GM19395 (cell line): ENCODE data around the gene NKG7.
"Not testable (repeated sequence)": the region's sequence is repeated elsewhere in the genome, so short reads cannot be mapped to it uniquely, and the experiment has no call there.

Experiments
- ATAC-seq: cut with Tn5 transposase; IDR thresholded peaks from one replicate; pipeline ENCODE4 v1.9.1; 2021; ENCODE audit warnings: mild to moderate bottlenecking, moderate library complexity; ENCODE audit not compliant: unreplicated experiment

The NKG7 gene

GRCh38 chr19:51372649-51373504 lies at the start of gene NKG7:
NKG7 (minus strand) TSS chr19:51372654; CDS start chr19:51372535, 119 bp downstream.
- no peak for ATAC-seq

GRCh38 chr19:51422053-51422448 lies 49.6 kb upstream of the NKG7 start:
- no peak for ATAC-seq

- no peak for ATAC-seq
Measured at GRCh38 chr19:51421229-51422052, 49.0 kb upstream of the NKG7 start.

GRCh38 chr19:51420511-51420910 lies 48.1 kb upstream of the NKG7 start:
- not testable (repeated sequence) for ATAC-seq

GRCh38 chr19:51418707-51419106 lies 46.3 kb upstream of the NKG7 start:
- ATAC-seq, result no peak

- peak; percentile 47 for ATAC-seq
Measured at GRCh38 chr19:51417810-51418157, 45.3 kb upstream of the NKG7 start.

GRCh38 chr19:51417107-51417809 lies 44.8 kb upstream of the NKG7 start, which contains the start of gene SIGLEC10:
SIGLEC10 (minus strand) TSS chr19:51417642; CDS start chr19:51417581, 61 bp downstream.
- peak; percentile 64 for ATAC-seq

- ATAC-seq, result not testable (repeated sequence)
Measured at GRCh38 chr19:51416422-51416821, 44.0 kb upstream of the NKG7 start.

- ATAC-seq, result no peak
Measured at GRCh38 chr19:51415187-51415586, 42.7 kb upstream of the NKG7 start.

GRCh38 chr19:51410950-51411748 lies 38.7 kb upstream of the NKG7 start:
- no peak for ATAC-seq

GRCh38 chr19:51407511-51408131 lies 35.2 kb upstream of the NKG7 start:
- no peak for ATAC-seq

GRCh38 chr19:51402117-51402516 lies 29.7 kb upstream of the NKG7 start:
- no peak for ATAC-seq

- ATAC-seq, result not testable (repeated sequence)
Measured at GRCh38 chr19:51399936-51400335, 27.5 kb upstream of the NKG7 start.

- ATAC-seq, result no peak
Measured at GRCh38 chr19:51399231-51399630, 26.8 kb upstream of the NKG7 start.

- no peak for ATAC-seq
Measured at GRCh38 chr19:51398096-51398704, 25.7 kb upstream of the NKG7 start.

GRCh38 chr19:51397453-51397852 lies 25.0 kb upstream of the NKG7 start:
- ATAC-seq, result not testable (repeated sequence)

GRCh38 chr19:51396175-51396574 lies 23.7 kb upstream of the NKG7 start:
- no peak for ATAC-seq

GRCh38 chr19:51394050-51394836 lies 21.8 kb upstream of the NKG7 start:
- ATAC-seq, result peak; percentile 84

- no peak for ATAC-seq
Measured at GRCh38 chr19:51392701-51393100, 20.2 kb upstream of the NKG7 start.
